ENCODE data around the gene PRSS23. TPM values are rescaled to one million over a fixed set of nuclear protein-coding genes. Genes with fewer than 3 reads are reported as not detected.

Gene PRSS23
- total and polyA plus RNA-seq, 7 donors = 2.3 to 17.8 (median 4.4) TPM

DNA sequence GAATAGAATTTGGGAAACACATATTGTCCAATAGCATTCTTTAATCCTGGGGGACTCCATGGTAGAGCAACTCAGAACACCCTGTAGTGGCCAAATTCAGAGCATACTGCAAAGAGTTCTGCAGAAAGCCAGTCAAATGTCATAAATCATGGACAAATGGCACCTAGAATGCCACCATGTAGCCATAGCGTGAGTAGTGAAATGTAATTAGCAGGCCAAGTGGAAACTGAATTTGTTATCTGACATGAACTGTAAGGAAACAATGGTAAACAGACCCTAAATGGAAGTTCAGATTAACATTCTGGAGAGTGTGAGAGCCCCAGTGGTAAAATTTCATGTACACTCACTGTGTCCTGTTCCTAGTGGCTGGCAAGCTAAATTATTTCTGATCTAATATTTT lies 7.0 kb upstream of the PRSS23 start:
- intact Hi-C loops (cut with DNase I) = no loop called here
- H3K4me3 ChIP-seq = no peak overlapping the region
- no peaks in the 10 kb centered on the region for H3K27me3 ChIP-seq (ENCODE audit: insufficient read depth in 3 of 3, low read length in 2 of 3)
- 28 to 64% (median 45%) methylated on average over 1 of the region's 1 CpG for WGBS, 3 donors
- ATAC-seq = peak in 2 of 4 donors; percentile 28 to 31
- no peak for DNase-seq
- H3K9me3 ChIP-seq = no peaks in the 10 kb centered on the region
- TF ChIP-seq, protein P1, sequence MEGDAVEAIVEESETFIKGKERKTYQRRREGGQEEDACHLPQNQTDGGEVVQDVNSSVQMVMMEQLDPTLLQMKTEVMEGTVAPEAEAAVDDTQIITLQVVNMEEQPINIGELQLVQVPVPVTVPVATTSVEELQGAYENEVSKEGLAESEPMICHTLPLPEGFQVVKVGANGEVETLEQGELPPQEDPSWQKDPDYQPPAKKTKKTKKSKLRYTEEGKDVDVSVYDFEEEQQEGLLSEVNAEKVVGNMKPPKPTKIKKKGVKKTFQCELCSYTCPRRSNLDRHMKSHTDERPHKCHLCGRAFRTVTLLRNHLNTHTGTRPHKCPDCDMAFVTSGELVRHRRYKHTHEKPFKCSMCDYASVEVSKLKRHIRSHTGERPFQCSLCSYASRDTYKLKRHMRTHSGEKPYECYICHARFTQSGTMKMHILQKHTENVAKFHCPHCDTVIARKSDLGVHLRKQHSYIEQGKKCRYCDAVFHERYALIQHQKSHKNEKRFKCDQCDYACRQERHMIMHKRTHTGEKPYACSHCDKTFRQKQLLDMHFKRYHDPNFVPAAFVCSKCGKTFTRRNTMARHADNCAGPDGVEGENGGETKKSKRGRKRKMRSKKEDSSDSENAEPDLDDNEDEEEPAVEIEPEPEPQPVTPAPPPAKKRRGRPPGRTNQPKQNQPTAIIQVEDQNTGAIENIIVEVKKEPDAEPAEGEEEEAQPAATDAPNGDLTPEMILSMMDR (IDR thresholded peaks at IDR 0.05) = no peak
- H3K36me3 ChIP-seq (ENCODE audit: insufficient read depth in 1 of 2, low read depth in 1 of 2) = no peaks in the 10 kb centered on the region
- H3K27ac ChIP-seq = no peak overlapping the region
- H3K4me1 ChIP-seq = peaks cover 23% of the 10 kb centered on the region

DNA sequence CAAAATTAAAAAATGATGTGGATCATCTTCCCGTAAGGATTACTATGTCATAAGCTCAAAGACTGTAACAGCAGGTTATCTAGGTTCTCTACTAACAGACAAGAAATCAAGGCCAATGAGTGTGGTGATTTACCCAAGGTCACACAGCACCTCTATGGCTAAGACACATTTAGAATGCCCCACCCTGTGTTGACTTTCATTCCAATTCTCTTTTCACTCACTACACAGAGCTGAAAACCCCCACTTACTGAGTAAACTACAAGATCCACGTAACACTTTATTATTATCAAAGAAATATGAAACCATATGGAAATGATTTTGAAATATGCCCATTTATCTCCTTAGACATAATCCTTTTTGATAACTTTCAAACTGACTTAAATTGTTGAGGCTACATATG lies 4.8 kb upstream of the PRSS23 start:
- intact Hi-C loops (cut with DNase I) = no loop called here
- Histone ChIP-seq H3K36me3 (ENCODE audit: insufficient read depth in 1 of 2, low read depth in 1 of 2) (no peaks in the 10 kb centered on the region), H3K27ac (no peak overlapping the region), H3K27me3 (ENCODE audit: insufficient read depth in 3 of 3, low read length in 2 of 3) (no peaks in the 10 kb centered on the region), H3K4me3 (no peak overlapping the region), H3K4me1 (peaks cover 23% of the 10 kb centered on the region), H3K9me3 (no peaks in the 10 kb centered on the region)
- 86 to 100% (median 96%) methylated on average over 2 of the region's 2 CpGs for WGBS, 3 donors
- TF ChIP-seq, protein P1 (IDR thresholded peaks at IDR 0.05) = no peak
- DNase-seq (no peak), ATAC-seq (no peak)

DNA sequence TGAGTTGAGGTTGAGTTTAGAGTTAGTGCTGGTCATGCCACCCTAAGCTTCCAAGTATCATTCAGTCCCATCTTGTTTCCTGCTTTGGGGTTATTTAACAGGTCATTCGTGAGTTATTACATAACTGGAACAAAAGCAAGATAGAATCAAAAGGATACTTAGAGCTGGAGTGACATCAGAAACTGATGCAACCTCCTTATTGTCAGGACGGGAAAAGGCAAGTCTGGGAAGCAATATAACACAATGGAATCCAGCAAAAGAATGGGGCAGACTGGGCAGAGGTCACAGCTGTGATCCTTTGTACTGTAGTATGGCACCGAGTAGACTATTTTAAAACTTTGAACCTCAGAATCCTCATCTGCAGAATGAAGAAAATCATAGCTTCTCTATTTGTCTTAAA lies 4.4 kb upstream of the PRSS23 start:
- no peaks in the 10 kb centered on the region for H3K36me3 ChIP-seq (ENCODE audit: insufficient read depth in 1 of 2, low read depth in 1 of 2)
- DNase-seq (no peak), ATAC-seq (no peak)
- H3K9me3 ChIP-seq = no peaks in the 10 kb centered on the region
- H3K27me3 ChIP-seq (ENCODE audit: insufficient read depth in 3 of 3, low read length in 2 of 3) = no peaks in the 10 kb centered on the region
- 56 to 81% (median 60%) methylated on average over 3 of the region's 3 CpGs for WGBS, 3 donors
- TF ChIP-seq, protein P1 (IDR thresholded peaks at IDR 0.05) = no peak
- peaks cover 19% of the 10 kb centered on the region for H3K4me1 ChIP-seq
- no peak overlapping the region for H3K4me3 ChIP-seq
- H3K27ac ChIP-seq = no peak overlapping the region
- intact Hi-C loops (cut with DNase I) = no loop called here

DNA sequence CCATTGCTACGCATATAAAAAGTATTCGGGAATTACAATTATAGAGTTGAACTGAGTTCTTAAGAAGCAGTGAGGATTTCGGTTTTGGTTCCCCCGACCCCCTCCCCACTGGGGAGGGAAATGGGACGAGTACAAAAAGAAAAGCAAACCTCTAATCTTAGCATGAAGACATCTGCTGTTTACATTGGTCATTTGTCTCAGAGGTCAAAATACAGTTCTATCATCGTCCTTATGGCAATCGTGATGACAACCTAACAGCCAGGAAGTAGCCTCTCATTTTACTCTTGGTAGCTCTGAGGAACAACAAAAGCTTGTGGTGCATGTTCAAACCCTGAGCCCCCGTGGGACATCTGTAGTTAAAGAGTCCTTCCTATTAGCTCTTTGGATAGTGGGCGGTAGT lies 3.2 kb upstream of the PRSS23 start:
- no peaks in the 10 kb centered on the region for H3K36me3 ChIP-seq (ENCODE audit: insufficient read depth in 1 of 2, low read depth in 1 of 2)

DNA sequence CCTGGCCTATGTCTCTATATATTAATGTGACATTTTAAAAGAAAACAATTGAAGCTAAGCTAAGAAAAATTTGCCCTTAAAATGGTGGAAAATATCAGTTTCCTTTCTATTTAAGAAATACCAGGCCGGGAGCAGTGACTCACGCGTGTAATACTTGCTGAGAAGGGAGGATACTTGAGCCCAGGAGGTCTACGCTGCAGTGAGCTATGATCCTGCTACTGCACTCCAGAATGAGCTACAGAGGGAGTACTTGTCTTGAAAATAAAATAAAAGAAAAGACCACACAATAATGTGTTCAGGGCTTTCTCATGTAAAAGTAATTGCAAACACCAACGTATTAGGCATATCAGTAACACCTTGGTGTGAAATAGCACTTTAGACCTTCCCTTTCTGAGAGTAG lies 1.4 kb upstream of the PRSS23 start:
- no peak for ATAC-seq
- H3K27ac ChIP-seq = peak overlapping the region; percentile 82
- H3K4me3 ChIP-seq = no peak overlapping the region
- H3K36me3 ChIP-seq (ENCODE audit: insufficient read depth in 1 of 2, low read depth in 1 of 2) = no peaks in the 10 kb centered on the region
- TF ChIP-seq, protein P1 (IDR thresholded peaks at IDR 0.05) = no peak
- peaks cover 15% of the 10 kb centered on the region for H3K4me1 ChIP-seq
- DNase-seq = no peak
- no peaks in the 10 kb centered on the region for H3K9me3 ChIP-seq
- no peaks in the 10 kb centered on the region for H3K27me3 ChIP-seq (ENCODE audit: insufficient read depth in 3 of 3, low read length in 2 of 3)
- intact Hi-C loops (cut with DNase I) = no loop called here
- 60 to 90% (median 66%) methylated on average over 5 of the region's 5 CpGs for WGBS, 3 donors

More for the DNA sequence above, 3.2 kb upstream of the PRSS23 start:
- no peaks in the 10 kb centered on the region for H3K27me3 ChIP-seq (ENCODE audit: insufficient read depth in 3 of 3, low read length in 2 of 3)
- intact Hi-C loops (cut with DNase I) = no loop called here
- peak overlapping the region; percentile 56 for H3K27ac ChIP-seq
- DNase-seq = no peak
- H3K9me3 ChIP-seq = no peaks in the 10 kb centered on the region
- H3K4me1 ChIP-seq = peaks cover 16% of the 10 kb centered on the region
- TF ChIP-seq, protein P1 (IDR thresholded peaks at IDR 0.05) = no peak
- WGBS, 3 donors = 49 to 62% (median 56%) methylated on average over 9 of the region's 9 CpGs
- no peak overlapping the region for H3K4me3 ChIP-seq
- ATAC-seq = no peak

Measured in psoas muscle (tissue), 8 donors.